Measurements from ENCODE around the gene DEFB121. TPM values are rescaled to one million over a fixed set of nuclear protein-coding genes. Genes with fewer than 3 reads are reported as not detected.

The DEFB121 gene
- total RNA-seq, 2 donors from 2014 or later, result not detected

GRCh38 chr20:31355981-31356380, 50.0 kb downstream of the DEFB121 start:
- no peak for DNase-seq (ENCODE audit: low spot score)
- no peaks in the 10 kb centered on the region for H3K27me3 ChIP-seq (replicated peaks; ENCODE audit: insufficient read depth)
- no peak for ATAC-seq (ENCODE audit: insufficient number of reproducible peaks, low FRiP score, low read depth)

More at GRCh38 chr20:31355981-31356380, 50.0 kb downstream of the DEFB121 start:
- no peaks in the 10 kb centered on the region for H3K4me1 ChIP-seq (ENCODE audit: control insufficient read depth in 1 of 2, low read depth in 2 of 2)
- no peak for TF ChIP-seq CTCF (IDR thresholded peaks at IDR 0.05)
- no peaks in the 10 kb centered on the region for H3K9me3 ChIP-seq
- no peaks in the 10 kb centered on the region for H3K36me3 ChIP-seq
- no peak overlapping the region for H3K27ac ChIP-seq
- H3K4me3 ChIP-seq, result no peak overlapping the region

Other genes with a start within 250 kb of the DEFB121 start
- gene DEFB115, start 148.6 kb downstream of the DEFB121 start, total RNA-seq, result not detected
- not detected for gene DEFB116, start 97.6 kb downstream of the DEFB121 start, total RNA-seq
- gene DEFB118, start 37.6 kb downstream of the DEFB121 start, total RNA-seq, result not detected
- not detected for gene DEFB119, start 15.6 kb downstream of the DEFB121 start, total RNA-seq
- gene DEFB123, start 34.4 kb upstream of the DEFB121 start, total RNA-seq, result not detected
- gene DEFB124, start 68.9 kb upstream of the DEFB121 start, total RNA-seq, result not detected
- 1 to 10 TPM; 4.3 TPM for gene REM1, start 69.1 kb upstream of the DEFB121 start, total RNA-seq
- gene HM13, start 108.2 kb upstream of the DEFB121 start, total RNA-seq, result 10 to 100 TPM; 71.6 to 76.7 TPM
- gene ID1, start 199.1 kb upstream of the DEFB121 start, total RNA-seq, result 100 to 1,000 TPM; 310 to 944 TPM
- gene COX4I2, start 231.7 kb upstream of the DEFB121 start, total RNA-seq, result 1 to 10 TPM in 1 of 2 donors, not detected in 1; 4.9 TPM